Inflammatory macrophage treated with lipopolysaccharide for 1 hour (primary cell): ENCODE data around the gene VPS11.
"Not testable (repeated sequence)": the region's sequence is repeated elsewhere in the genome, so short reads cannot be mapped to it uniquely, and the experiment has no call there.

Experiments
- DNase-seq, 2 donors: peaks; one replicate each; pipeline ENCODE4 v3.0.0-alpha.2; 2020 to 2022

Gene VPS11

DNA sequence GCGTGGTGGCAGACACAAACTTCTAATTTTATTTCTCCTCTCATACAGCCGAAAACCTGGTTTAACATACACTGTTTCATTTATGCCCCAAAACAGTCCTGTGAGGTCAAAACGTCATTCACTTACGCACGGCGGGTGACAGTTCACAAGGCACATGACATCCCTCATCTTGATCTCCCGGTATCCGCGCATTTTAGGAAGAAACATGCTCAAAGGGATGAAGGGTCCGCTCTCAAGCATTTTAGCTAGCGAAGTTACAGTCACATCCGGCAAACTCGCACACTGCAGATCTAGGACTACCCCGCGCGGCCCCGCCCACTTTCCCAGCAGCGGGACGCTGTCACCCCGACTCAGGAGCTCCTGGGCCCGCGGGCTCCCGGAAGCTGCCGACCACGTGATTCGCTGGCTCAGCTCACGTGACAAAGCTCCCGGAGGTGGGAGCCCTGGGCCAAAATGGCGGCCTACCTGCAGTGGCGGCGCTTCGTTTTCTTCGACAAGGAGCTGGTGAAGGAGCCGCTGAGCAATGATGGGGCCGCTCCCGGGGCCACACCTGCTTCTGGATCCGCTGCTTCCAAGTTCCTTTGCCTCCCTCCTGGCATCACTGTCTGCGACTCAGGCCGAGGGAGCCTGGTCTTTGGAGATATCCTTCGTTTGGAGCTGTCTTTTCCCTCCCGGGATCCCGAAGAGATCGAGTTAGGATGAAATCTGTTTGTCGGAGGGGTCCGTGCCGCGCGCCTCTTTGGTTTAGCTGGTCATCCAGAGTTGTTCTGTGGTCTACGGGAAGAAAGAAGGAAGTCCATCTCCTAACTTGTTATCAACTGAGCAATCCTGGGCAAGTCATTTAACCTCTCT, at the start of gene VPS11:
Gene VPS11 (plus strand): TSS at position 448 of the 852 bp plus-strand sequence. CDS start 6 bp downstream, at position 454.
- peak; percentile 93 to 96 for DNase-seq

DNA sequence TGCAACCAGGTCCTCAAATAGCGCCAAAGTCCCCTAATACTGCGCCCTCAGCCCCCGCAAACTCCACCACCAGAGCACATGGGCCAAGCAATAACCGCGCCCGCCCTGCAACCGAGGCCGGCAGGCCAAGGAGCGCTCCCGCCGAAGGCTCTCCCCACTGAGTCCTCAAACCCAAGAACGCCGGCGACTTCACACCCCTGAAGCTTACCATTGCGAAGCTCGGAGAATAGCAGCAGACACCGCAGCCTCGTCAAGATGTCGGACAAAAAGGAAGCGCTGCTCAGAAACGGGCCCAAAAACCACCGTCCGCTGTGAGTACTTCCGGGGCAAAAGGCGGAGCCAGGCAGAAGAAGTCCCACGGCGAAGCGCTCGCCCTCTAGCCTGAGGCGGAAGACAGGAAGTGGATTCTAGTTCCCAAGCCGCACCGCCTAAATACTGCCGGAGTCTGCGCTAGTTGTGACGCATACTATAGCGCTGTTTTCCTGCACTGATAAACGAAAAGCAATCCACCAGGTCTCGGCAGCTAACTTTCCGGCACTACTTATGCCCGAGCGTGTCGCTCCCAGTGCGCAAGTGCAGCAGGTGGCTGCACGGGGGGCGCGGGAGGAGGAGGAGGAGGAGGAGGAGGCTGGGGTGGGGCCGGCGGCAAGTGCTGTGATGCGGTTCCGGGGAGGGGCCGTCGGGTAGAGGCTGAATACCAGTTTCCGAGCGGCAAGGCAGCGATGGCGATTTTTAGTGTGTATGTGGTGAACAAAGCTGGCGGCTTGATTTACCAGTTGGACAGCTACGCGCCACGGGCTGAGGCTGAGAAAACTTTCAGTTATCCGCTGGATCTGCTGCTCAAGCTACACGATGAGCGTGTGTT, 49.3 kb upstream of the VPS11 start, which contains the start of the genes RPS25 and TRAPPC4:
Gene RPS25 (minus strand): TSS at position 270 of the 865 bp plus-strand sequence. CDS start 59 bp downstream, at position 211.
Gene TRAPPC4 (plus strand): TSS at position 693 of the 865 bp plus-strand sequence. CDS start 30 bp downstream, at position 723.
- DNase-seq = peak; percentile 94 to 96

DNA sequence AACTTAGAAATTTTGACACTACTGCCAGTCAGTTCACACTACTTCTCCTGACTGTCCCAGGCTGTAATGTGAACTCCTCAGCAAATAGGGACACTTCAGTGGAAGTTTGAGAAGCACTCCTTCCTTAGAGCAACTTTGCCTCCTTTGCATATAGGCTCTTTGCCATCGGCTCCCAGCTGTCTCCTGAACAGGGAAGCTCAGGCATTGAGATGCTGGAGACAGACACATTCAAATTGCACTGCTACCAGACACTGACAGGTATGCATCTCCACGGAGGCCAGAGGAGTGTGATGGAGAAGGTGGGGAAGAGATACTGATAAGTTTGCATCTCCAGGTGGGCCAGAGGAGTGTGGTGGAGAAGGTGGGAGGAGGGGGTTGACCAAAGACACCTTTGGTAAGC, 47.6 kb upstream of the VPS11 start:
- no peak for DNase-seq

DNA sequence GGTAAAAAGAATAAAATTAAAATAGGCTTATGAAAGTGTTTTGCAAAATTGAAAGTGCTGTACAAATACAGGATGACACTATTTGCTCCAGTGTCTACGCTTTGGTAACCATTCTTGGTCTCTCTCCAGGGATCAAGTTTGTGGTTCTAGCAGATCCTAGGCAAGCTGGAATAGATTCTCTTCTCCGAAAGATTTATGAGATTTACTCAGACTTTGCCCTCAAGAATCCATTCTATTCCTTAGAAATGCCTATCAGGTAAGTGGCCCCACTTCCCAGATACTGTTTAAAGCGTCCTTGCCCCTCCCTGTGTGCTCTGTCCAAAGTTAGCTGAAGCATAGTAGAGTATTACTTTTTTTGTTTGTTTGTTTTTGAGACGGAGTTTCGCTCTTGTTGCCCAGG, 46.0 kb upstream of the VPS11 start:
- DNase-seq = no peak

DNA sequence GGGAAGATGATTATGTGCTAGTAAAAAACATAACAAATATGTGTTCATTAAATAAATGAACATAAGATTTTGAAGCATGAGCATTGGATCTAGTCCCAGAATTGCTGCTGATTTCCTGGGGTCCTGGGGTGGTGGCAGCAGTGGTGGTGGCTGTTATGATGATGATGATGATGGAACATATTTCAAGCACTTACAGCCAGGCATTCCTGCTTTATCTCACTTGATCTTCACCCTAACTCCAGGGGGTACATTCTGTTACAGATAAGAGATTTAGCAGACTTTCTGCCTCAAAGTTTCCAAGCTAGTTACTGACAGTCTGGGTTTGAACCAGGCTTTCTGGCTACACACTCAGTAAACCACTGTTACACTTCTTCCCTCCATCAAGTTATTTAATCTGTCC, 43.9 kb upstream of the VPS11 start:
- DNase-seq = no peak

DNA sequence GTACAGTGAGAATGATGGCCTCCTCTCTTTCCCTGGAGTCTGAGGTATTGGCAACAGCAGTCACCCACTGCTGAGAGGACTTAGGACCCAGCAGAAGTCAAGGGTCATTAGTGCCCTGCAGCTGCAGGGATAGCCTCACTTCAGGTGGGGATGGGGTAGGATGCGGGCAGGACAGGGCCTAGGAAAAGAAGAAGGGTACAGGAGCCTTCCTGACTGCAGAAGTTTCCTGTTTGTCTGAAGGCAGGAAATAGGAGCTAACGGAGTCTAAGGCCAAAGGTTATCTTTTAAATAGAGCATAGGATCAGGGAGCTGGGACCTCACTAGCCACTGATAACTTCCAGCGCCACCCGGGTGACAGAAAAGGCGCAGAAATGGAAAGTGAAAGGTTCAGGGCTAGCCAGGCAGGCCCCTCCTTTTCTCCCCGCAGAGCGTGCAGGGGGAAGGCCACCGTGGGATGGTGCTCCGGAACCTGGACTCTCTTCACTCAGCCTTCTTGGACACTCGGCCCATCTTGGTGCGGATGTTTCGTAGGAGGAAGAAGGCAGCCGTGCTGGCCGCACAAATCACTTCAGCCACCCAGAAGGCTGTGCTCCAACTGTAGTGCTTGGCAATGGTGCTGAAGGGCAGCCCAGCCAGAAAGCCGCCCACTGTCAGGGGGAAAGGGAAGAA, 43.1 kb upstream of the VPS11 start:
- DNase-seq = no peak

DNA sequence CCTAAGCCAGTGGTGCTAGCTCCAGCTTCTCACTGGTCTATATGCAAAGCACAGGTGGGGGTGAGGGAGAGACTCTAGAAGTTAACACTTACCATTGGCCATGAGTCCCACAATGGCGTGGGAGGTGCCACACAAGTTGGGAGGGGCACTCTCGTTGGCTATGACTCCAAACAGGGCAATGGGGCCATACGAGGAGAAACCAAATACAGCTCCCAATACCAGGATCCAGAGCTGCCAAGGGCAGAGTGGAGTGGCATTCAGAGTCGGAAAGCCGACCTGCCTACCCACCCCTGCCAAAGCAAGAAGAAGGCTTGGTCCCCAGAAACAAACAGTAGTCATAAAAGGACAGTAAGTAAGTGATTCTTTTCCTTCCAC, 42.5 kb upstream of the VPS11 start:
- DNase-seq = no peak

DNA sequence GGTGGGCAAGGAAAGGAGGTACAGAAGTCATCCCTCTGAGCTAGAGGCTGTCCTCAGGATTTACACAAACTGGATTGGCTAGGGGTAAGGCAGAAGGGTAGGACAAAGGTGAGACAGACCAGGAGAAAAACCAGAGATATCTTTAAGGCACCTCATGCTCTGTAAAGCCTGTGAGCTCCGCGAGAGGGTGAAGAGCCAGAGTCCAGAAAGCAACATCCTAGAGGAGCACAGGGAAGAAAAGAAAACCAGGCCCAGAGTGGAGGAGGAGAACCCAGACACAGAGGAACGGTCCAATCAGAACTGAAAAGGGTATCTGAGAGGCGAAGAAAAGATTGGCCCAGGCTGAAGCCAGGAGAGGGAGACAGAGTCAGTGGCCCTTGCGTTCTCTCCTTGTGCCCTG, 42.1 kb upstream of the VPS11 start:
- no peak for DNase-seq

DNA sequence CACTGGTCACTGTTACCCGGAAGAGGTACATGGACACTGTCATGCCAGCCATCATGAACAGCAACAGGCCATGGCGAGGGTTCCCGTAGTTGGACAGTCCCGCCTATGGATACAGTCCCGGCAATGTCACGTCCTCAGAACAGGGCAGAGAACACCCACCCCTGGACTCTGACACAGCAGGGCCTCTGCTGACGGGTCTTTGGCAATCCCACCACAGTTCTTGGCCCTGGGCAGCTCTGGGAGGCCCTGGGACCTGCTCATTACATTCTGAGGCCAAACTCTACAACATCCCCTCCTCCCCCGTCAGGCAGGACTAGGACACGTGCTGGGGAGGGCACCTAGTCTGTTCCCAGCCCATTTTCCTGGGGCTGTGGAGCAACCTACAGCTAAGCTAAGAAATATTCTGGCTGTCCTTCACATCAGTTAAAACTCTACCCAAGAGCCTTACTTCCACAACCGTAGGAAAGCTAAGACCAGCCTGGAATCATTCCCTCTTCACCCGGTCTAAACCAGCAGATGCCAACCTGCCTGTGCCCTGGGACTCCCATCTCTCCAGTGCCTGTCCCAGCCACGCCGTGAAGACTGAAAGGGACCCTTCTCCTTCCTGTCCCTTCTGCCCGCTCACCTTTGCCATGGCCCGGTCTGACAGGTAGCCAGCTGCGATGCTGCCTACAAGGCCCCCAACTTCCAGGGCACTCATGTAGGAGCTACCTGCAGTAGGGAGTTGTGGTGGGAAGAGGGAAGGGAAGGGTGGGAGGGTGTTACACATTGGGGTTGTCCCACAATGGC, 41.4 kb upstream of the VPS11 start:
- no peak for DNase-seq

DNA sequence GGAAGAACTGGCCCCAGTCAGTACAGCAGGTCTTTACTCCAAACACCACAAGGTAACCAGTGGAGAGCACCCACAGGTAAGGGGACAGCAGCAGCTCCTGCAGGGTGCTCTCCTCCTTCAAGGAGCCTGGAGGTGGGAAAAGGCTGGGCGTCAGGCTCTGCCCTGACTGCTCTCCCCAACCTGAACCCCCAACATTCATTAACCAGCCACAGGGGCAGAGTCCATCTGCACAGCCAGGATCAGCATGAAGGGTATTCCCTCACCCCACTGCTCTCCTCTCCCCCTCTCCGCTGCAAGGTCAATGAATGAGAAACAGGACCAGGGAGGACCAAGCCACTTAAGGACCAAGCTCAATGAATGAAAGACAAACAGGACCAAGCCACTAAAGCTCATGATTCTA, 40.6 kb upstream of the VPS11 start:
- DNase-seq = no peak

DNA sequence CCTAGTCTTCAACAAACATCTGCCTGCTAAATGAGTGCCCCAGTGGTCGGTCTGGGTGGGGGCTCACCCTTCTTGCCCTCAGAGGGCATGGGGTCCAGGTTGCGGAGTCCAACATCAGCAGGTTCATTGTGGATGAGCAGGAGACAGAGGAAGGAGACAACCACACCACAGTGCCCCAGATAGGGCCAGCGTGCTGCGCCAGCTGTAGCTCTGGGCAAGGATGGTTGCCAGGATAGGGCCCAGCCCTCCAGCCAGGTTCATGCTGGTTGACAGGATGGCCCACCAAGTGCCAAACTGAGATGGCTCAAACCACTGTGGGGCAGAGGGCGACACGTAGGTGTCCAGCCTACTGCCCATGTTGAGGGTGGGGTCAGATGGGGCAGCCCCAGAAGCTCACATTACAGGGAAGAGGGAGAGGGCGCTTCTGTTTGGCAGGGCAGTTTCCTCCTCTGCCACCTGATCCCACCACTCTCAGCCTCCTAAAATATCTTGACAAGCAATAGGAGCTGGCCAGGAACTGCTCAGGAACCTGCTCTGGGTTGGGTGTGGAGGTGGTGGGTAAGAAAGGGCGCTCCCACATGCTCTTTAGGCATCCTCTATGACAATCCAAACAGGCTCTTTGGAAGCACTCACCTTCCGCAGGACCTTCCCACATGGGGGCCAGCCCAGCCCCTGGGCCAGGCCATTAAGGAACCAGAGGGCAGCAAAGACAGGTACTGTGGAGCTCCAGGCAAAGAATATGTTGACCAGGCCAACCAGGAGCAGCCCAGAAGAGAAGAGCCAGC, 39.9 kb upstream of the VPS11 start:
- no peak for DNase-seq

DNA sequence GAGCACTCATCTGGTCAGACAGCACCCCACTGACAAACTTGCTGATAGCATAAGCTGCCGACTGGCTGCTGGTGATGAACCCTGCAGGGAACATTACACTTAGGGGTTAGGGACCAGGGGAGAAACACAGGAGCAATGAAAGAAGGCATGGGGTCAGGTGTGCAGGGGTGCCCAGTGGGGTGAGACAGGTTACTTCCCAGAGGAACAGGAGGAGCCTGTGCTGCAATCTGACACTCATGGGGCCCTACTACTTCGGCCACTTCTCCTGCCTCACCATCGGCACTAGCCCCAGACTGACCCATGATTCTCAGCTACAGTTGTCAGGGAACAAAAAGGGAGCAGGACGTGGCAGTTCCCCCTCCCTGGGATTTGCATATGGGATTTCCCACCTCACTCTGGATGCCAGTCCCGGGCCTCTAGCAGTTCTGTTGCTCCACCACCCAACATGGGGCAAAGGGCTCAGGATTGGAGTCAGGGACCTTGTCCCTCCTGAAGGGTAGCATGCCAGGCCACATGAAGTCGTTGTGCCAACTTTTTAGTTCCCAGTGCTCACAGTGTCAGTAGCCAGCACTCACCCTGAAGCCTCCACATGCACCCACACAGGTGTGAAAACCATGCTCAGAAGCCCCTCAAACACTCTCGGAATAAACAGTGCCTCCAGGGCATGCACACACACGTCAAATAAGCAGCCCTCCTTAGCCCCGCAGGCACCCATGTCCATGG, 39.1 kb upstream of the VPS11 start:
- peak; percentile 42 to 71 for DNase-seq

DNA sequence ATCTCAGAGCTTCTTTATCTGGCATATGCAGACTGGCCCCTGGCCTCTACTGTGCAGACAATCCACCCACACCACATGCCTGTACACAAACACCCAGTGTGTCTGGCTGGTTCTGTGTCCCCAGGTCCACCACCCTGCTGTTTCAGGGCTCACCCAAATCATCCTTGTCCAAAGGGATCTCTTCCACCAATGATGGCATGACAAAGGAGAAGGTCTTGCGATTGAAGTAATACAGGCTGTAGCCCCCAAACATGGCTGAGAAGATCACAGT, 38.6 kb upstream of the VPS11 start:
- DNase-seq = no peak

DNA sequence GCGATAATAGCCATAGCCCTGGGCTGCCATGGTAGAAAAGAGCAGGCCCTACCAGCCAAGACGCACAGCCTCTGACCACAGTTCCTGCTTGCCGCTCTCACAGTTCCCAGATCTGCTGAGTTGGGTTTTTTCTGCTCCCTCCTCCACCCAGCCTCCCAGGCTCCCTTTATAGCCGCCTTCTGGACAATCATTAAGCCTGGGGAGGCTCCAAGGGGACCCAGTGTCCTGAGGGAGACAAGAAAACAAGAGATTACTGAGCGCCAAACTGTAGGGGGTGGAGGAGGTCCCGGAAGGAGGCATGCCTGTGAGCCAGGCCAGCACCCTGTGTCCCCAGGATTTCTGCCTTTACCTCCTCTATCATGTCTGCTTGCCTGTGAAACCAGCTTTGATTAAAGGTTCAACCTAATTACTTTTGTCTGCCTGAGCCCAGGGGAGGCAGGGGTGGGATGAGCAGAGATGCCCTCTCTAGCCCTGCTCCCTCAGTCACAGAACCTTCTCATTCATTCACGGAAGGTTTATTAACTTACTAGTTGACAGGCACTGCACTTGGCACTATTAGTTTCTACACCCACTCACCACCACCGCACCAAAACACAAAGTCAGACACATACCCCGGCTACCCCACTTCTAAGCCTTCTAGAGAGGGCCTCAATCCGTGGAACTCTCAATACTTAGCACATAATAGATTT, 38.1 kb upstream of the VPS11 start:
- DNase-seq = no peak

DNA sequence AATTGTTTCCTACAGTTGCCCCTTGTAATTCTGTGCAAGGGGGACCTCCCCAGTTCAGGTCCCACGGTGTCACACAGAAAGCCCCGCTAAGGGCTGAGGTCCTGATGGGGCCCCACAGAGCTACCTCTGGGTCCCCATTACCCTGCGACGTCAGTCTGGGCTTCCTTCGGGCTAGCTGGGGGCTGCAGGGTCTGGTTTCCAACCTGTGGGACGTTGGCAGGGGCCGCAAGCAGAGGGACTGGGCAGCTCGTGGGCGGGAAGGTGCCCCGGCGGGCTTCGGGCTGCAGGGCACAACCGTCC, 37.6 kb upstream of the VPS11 start:
- no peak for DNase-seq

DNA sequence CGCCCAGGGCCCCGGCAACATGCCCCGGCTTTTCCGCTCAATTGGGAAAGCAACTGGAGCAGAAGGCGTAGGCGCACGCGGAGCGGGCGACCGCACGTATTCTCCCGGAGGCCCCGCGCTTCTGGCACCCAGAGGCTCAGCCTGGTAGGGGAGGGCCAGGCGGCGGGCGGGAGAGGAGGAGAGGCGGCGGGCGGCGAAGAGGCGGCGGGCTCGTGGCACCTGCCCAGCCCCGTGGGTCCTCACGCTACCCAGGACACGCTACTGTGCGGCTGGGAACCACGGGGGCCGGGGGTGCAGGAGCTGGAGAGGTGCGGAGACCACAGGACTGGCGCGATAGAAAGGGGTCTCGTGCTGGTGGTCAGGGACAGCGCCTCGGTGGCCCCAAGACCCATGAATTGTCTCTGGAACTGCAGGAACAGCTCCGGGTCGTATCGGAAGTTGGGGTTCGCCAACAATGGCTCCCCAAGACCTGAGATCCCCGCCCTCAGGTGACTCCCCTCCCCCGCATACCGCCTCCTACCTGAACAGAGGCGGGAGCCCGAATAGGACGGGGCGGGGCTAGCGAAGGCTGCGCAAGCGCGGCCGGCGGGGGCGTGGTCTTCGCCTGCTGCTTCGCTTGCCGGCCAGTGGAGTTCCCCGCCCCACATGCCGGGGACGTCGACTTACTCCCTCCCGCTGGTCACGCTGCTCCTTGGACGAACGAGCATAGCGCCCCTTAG, 37.1 kb upstream of the VPS11 start, which contains the start of gene SLC37A4:
Gene SLC37A4 (minus strand): TSS at position 549 of the 719 bp plus-strand sequence.
- peak; percentile 96 to 98 for DNase-seq

DNA sequence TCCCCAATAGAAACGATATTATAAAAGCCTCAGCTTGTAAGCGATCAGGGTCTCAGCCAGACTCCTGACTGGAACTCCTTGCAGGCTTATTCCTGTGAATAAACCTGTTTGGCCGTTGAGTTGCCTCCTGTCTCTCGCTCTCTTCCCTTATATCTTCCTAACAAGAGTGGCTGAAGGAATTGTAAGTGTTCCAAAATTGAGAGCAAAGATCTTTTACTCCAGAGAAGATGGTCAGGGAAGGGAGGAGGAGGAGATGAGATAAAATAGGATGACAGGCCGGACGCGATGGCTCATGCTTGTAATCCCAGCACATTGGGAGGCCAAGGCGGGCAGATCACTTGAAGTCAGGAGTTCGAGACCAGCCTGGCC, 35.7 kb upstream of the VPS11 start:
- no peak for DNase-seq

DNA sequence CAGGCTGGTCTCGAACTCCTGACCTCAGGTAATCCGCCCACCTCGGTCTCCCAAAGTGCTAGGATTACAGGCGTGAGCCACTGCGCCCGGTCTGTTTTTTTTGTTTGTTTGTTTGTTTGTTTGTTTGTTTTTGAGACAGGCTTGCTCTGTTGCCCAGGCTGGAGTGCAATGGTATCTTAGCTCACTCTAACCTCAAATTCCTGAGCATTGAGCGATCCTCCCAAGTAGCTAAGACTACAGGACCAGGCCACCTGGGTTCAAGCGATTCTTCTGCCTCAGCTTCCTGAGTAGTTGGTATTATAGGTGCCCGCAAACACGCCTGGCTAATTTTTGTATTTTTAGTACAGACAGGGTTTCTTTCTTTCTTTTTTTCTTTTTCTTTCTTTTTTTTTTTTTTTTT, 34.2 kb upstream of the VPS11 start:
- not testable (repeated sequence) for DNase-seq

DNA sequence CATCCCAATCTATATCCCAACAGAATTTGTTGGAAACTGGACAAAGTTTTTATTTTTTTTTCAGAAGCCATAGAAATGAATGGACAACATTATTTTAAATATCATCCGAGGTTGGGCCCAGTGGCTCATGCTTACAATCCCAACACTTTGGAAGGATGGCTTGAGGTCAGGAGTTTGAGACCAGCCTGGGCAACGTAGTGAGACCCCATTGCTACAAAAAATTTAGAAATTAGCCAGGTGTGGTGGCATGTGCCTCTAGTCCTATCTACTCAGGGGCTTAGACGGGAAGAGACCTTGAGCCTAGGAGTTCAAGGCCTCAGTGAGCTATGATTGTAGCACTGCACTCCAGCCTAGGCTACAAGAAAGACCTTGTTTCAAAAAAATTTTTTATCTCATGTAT, 32.8 kb upstream of the VPS11 start:
- no peak for DNase-seq

DNA sequence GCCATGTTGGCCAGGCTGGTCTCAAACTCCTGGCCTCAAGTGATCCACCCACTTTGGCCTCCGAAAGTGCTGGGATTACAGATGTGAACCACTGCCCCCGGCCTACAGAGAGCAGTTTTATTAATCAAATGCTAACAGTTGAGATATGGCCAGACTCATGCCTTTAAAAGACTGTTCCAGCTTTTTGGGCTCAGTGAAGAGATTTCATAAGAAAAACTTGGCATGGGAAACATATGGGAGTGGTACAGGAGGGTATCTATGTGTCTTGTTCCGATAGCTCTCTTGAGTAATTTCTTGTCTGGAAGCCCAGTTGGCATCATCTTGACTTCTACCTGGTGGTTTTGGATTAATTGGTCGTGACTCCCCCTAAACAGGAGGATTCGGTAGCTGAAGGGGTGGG, 28.7 kb upstream of the VPS11 start:
- no peak for DNase-seq
